Myocyte (in vitro differentiated cells): ENCODE results near the gene CAV1. TPM values are rescaled to one million over a fixed set of nuclear protein-coding genes. Genes with fewer than 3 reads are reported as not detected.
A peak's percentile ranks its signal among the peaks of the same experiment; 100 is the strongest.

Source experiments
- DNase-seq: peaks from one replicate; pipeline ENCODE4 v3.0.0-alpha.2; 2012; ENCODE audit warnings: low read depth
- total RNA-seq: library from RNA; depleted of rRNA; stranded (reverse); fragments of >200 nt; gene quantifications from 2 replicates; pipeline ENCODE4 v1.2.3, GENCODE V29; 2014

Gene CAV1
- total RNA-seq, 1 donor from 2014 or later, result 259 TPM

DNA sequence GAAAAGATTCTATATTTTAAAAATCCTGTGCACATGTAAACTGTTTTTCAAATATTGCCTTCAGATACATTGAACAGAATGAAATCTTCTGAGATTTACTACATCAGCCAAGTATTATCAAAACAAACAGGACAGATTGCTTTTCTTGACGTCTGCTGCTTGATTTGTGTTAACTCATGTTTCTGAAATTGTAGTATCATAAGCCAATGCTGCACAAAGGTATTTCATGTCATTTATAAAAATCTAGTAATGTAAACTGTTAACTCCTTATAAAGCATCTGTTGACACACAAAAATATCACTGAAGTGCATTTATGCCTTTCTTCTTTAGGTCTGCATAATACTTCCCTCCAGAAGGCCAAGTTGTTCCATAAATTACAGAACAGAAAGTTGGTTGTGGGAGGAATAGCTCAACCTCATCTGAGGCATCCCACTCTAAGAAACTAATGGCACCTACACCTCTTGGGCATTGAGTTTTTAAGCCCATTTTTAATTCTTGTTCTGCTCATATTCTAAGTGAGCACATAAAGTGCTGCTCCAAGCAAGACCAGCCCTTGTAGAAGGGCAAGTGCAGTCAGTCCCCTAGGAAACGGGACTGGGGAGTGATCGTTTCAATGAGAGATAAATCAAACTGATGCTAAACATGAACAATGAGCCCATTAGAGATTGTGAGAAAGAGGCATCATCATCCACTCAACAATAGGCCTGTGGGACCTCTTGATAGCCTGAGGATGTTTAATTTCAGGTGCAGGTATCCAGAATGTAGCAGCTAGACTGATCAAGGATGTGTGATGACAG lies 28.5 kb downstream of the CAV1 start:
- DNase-seq, result no peak

DNA sequence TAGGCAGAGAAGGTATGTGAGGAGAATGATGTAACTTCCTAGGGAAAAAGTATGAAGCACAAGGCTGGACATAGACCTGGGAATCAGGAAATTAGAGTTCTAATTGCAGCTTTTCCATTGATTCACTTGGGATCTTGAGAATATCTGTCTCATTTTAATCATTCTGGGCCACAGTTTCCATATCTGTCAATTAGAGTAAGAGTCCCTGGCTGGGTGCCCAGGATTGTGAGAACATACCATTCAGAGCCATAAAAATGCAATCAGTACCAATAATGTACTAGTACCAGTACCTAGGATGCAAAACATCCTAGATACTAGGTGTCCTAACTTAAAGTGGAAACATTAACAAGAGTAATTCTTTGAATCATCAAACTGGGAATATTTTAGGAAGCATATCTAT lies 29.6 kb downstream of the CAV1 start:
- DNase-seq, result no peak

DNA sequence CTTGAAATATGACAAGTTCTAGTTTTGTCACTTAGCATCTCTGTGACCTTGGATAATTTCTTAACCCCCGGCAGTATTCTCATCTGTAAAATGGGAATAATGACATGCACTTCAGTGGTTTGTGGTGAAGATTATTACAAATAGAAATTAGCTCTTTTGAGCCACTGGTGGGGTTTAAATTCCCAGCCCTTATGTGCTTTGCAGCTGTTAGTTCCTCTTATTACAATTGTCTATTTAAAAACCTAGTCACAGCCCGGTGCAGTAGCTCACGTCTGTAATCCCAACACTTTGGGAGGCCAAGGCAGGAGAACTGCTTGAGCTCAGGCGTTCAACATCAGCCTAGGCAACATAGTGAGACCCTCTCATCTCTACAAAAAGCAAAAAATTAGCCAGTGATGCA lies 30.1 kb downstream of the CAV1 start:
- DNase-seq, result peak; percentile 93

DNA sequence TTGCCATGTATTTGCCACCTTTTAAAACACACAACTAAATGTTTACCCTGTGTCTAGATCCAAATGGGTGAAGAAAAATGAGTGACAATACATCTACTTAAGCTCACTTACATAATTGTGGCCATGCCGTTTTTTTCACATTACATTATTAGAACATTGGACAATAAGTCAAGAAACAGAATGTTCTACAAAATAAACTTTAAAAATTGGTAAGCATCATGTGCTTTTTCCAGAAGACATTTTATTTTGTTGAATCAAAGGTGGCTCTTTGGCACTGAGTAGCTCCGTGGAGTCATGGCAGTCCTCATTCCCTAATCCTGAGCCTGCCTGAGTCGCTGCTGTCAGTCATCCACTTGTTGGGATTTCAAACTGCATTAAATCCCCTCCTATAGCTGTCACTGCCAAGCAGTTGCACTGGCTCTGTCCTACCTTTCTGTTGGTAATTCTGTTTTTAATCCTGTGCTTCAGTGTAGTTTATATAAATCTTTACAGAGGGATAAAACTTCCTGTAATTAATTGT lies 32.3 kb downstream of the CAV1 start:
- DNase-seq, result no peak

DNA sequence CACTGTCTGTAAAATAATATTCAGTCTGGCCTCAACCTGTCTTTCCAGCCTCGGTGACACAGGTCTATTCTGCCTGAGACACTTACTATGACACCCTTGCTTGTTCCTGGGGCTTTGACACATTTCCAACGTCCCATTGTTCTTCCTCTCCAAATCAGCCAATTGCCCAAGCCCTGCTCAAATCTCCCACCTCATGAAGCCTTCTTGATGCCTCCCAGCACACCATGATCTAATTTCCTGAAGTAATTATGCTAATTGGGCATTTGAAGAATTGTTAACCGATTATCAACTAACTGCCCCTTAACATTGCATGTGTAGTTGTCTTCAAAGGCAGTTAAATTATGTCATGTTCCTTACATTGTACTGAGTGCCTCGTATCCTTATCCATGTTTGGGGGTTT lies 33.1 kb downstream of the CAV1 start:
- DNase-seq, result no peak

DNA sequence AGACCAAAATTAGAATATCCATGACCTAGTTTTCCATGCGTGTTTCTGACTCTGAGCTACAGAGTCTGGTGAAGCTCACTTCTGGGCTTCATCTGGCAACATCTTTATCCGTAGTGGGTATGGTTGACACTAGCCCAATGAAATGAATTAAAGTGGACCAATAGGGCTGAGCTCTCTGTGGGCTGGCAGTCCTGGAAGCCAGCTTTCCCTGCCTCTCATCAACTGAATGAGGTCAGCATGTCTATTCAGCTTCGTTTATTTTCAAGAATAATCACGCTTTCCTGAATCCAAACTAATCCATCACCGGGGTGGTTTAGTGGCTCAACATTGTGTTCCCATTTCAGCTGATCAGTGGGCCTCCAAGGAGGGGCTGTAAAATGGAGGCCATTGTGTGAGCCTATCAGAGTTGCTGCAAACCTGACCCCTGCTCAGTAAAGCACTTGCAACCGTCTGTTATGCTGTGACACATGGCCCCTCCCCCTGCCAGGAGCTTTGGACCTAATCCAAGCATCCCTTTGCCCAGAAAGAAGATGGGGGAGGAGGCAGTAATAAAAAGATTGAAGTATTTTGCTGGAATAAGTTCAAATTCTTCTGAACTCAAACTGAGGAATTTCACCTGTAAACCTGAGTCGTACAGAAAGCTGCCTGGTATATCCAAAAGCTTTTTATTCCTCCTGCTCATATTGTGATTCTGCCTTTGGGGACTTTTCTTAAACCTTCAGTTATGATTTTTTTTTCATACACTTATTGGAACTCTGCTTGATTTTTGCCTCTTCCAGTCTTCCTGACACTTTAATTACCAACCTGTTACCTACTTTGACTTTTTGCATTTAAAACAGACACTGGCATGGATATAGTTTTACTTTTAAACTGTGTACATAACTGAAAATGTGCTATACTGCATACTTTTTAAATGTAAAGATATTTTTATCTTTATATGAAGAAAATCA lies 35.5 kb downstream of the CAV1 start:
- no peak for DNase-seq

DNA sequence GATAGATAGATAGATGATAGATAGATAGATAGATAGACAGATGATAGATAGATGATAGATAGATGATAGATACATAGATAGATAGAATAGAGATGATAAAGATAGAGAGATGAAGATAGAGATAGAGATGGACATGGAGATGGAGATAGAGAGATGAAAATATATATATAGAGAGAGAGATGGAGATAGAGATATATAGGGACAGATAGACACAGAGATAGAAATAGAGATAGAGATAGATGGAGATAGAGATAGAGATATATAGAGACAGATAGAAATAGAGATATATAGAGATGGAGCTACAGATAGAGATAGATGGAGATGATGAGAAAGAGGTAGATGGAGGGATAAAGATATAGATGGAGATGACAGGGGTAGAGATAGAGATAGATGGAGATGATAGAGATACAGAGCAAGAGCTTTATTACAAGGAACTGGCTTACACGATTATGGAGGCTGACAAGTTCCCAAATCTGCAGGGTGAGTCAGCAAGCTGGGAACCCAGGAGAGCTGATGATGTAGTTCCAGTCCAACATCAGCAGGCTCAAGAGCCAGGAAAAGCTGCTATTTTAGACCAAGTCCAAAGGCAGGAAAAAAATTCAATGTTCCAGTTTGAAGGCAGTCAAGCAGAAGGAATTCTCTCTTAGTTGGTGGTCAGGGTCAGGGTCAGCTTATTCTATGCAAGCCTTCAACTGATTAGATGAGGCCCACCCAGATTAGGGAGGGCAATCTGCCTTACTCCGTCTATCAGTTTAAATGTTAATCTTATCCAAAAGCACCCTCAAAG lies 37.1 kb downstream of the CAV1 start:
- no peak for DNase-seq

DNA sequence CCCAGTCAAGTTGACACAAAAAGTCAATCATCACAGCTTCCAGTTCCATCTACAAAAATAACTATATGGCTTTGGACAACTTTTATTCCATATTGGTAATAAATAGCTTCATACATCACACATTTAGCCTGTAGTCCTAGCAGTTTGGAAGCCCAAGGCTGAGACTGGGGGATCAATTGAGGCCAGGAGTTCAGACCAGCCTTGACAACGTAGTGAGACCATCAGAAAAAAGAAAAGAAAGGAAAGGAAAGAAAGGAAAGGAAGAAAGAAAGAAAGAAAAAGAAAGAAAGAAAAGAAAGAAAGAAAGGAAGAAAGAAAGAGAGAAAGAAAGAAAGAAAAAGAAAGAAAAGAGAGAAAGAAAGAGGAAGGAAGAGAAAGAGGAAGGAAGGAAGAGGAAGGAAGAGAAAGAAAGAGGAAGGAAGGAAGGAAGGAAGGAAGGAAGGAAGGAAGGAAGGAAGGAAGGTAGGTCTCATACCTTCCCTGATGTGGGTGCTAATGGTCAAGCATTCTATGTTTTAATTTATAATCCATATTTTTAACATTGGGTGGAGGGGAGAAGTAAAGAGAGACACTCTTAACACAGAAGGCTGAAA lies 37.8 kb downstream of the CAV1 start:
- DNase-seq, result no peak

DNA sequence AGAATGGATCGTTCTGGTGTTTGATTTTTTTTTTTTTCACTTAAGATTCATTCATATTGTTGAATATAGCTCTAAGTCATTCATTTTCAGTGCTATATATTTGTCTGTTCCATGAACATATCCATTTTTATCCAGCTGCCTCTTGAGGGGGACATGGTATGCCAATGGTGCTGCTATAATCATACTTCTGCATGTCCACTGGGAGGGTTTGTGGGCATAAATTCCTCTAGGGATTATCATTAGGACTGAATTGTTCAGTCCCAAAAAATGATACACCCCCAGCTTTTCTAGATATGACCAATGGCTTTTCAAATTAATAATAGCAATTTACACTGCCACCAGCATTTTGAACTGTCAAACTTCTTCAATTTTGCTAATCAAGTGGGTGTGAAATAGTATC lies 41.1 kb downstream of the CAV1 start:
- DNase-seq, result no peak

DNA sequence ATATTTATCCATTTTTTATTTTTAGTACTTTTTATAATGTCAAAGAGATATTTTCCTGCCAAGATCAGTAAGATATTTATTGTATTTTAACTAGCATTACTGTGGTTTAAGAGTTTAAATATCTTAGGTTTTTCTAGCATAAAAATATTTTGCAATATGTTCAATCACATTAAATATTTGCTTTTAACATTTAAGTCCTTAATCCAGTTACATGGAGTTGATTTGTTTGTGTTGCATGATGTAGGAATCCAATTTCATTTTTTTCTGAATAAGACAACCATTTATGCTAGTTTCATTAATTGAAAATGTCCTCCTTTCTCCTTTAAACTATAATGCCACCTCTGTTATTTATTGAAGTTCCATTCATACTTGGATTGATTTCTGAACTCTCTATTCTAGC lies 41.8 kb downstream of the CAV1 start:
- DNase-seq, result no peak

DNA sequence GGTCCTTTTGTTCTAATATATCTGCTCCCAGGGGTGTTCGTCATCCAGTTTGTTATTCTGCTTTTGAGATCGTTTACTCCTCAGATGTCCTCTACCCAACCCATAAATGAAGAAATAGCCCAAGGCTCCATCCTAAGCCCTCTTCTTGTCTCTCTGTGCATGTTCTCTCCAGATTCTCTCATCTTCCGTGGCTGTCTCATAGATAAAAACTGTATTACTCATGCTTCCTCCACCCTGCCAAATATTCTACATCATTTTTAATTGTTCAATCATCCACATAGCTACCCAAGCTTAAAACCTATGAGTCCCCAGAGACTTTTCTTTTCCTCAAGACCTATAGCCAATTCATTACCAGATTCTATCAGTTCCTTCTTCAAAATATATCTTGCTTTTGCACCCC lies 44.9 kb downstream of the CAV1 start:
- DNase-seq, result peak; percentile 50

DNA sequence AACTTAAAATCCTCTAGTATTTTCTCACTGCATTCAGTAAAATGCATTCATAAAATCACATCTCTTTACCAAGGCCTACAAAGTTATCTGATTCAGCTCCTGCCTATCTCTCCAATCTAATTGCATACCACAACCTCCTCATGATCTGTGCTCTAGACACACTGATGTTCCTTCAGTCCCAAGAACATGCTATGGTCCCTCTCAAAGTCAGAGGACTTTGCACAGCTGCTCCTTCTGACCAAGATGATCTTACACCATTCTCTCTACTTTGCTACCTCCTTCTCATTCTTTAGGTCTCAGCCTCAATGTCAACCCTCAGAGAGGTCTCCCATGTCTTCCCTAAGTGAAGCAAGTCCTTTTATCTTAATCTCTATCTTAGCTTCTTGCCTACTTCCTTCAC lies 45.5 kb downstream of the CAV1 start:
- DNase-seq, result peak; percentile 39

DNA sequence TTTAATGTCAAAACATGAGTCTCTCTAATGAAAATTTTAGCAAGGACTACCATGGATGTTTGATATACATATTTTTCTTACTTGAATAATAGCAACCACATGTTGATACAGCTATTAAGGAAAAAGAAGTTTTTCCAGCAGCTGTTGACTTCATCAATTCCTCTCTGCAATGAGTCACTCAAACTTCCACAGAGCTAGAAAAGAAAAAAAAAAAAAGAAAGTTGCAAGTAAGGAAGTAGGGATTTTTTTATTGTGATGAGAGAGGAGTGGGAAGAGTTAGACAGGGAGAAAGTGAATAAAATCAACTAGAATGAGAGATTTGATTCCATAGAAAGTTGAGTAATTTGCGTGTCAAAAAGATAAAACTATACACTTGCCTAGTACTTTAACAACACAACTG lies 46.2 kb downstream of the CAV1 start:
- DNase-seq, result peak; percentile 84

DNA sequence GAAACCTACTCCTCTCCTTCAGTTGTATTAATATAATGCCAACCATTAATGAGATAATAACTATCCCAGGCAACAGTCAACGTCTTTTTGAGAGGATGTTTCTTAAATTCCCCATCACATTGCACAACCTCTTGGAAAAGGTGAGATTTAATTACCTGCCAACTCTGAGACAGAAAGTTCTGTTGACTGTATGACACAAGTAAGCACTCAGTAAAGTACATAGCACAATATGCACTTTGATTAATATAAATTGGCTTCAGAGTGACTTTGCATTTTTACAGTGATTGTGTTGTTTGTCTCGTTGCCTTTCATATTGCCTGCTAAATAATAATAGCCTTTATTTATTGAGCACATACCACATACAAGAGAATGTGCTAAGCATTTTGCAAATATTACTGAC lies 46.7 kb downstream of the CAV1 start:
- no peak for DNase-seq

DNA sequence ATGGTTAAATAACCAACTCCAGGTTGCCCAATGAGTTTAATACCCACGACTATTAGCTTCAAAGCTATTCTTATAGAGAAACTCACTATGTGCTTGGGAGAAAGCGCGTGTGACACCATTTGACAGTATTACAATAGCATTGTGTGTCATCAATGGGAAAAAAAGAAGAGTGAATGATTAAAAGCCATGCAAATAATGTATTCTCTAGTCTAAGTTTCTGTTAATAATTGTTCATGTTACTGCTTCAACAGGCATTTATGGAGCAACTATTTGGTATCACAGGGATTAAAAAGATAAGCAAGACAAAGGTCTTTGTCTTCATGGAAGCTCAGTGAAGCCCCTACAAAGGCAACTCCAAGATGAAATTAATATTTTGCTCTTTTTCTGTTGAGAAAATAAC lies 47.2 kb downstream of the CAV1 start:
- no peak for DNase-seq

DNA sequence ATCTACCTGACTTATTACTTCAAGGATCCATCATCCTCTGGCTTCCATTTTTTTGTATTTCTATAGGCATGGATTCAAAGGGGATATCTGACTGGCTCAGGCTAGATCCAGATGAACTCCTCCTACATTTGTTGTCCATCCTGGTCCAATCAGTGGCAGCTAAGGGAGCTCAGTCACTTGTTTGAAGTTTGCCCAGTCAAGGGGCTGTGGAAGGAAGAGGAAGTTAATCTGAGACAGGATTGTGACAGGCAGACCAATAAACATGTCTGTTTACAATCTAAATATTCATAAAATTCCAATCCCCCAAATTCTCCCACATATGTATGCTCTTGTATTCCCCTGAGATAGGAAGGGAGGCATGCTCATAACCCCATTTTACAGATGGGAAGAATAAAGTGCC lies 48.7 kb downstream of the CAV1 start:
- DNase-seq, result no peak

DNA sequence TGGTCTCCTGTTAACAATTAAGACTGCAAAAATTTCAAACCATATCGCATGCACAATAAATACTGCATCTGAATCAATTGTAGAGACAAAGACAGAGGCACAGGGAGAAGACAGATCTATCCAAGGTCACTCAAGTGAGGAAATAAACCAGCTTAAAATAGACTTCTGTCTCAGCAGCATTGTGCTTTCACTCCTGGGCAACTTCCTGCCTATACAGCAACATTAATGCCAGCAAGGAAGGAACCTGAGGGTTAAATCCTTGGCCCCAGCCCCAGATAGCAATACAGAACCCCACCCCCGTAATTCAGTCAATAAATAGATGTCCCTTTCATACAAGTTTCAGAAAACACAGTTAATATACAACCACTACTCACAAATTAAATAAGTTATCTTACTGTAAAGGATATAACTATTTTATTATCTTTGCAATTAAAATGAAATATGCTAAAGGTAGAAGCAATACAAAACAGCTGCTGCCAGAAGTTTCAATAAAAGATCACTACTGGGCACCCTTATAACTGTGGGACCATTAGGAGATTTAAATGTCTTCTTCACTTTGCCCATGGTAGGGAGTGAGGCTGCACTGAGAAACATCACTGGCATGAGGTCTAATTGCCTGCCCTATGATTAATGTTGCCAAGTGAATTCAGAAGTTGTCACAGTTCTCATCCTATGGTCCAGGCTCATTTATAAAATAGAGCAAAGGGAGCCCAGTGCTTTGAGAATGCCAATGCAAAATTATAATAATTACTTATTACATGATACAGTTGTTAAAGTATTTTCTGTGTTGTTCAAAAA lies 49.4 kb downstream of the CAV1 start:
- peak; percentile 67 for DNase-seq

DNA sequence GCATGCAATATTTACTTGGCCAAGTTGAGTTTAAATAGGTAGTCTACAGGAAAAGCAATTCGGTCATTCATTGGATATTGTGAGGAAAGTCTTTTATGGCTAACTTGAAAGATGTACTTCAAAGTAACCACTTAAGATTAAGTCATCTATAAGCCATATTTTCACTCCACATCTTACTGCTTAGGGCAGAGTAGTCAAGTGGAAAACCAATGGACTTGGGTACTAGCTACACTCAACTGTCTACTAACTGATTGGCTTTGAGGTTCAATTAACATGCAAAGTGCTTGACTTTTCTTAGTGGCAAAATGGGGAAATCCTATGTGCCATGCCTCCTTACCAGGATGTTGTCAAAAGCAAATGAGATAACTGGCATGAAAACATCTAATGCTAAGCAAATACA lies 51.0 kb downstream of the CAV1 start:
- DNase-seq, result no peak

DNA sequence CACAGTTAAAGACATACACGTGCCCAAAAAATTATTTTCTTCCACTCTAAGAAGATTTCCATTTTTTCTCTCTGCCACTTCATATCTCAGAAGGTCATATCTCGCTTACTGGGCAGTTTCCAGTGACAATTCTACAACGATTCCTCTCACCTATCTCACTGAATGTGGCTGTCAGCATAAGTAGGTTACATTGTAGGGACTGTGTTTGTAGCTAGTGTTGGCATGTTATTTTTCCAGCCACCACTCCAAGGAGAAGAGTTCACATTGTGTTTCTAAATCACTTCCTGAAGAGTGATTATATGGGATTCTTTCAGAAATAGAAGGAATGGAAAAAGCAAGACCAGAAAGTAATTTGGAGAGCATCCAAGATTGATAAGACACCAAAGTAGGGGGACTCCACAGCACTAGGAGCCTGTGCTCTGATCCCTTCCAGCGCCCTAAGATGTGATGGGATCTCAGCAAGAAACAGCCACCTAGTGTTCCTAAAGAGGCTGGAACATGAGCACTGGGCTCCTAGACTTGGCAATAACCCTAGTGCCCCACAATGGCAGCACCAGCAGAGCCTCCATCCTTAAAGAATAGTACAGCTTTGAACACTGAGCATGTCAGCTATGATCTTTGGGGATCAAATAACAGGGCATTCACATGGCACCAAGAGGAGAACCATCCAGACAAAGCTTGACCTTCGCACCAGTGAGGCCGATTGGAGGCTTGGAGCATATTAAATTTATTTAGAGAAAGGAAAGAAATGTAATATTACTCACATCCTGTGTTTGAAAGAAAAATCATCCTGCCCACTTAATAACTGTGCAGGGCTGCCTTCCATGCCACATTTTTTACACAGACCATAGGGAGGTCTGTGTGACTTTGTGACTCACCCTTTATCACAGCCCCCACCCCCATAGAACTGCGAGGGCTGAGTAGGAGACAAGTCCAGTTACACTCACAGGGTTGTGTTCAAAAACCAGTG lies 51.8 kb downstream of the CAV1 start:
- peak; percentile 89 for DNase-seq
